Upper lobe of left lung (tissue), 4 donors: Measurements from ENCODE around the gene ASCC1.

Experiments used
- EP300 ChIP-seq, 4 donors: sonication (generic); formaldehyde crosslinking; IDR thresholded peaks; one replicate each; pipeline ENCODE4 v1.5.1; 2017; ENCODE audit warnings: antibody characterized with exemption in 4 of 4, control low read depth in 2 of 4
- POLR2A ChIP-seq, 4 donors: fragments of 450-650 bp; IDR thresholded peaks; one replicate each; pipeline ENCODE4 v1.5.1; 2016 to 2017; ENCODE audit warnings: antibody characterized with exemption in 4 of 4, mild to moderate bottlenecking in 2 of 4
- POLR2AphosphoS5 ChIP-seq, 2 donors: sonication (generic); formaldehyde crosslinking; IDR thresholded peaks; one replicate each; pipeline ENCODE4 v1.5.1; 2017; ENCODE audit warnings: antibody characterized with exemption in 2 of 2
- TF ChIP-seq, protein P1 (sequence below), 6 experiments: fragments of 450-650 bp in 4 of 6; fragments of 200-600 bp in 2 of 6; sonication (generic) in 2 of 6; IDR thresholded peaks; one replicate each; pipeline ENCODE4 v1.5.1; 2016 to 2019; ENCODE audit warnings: antibody characterized with exemption in 6 of 6

DNA sequence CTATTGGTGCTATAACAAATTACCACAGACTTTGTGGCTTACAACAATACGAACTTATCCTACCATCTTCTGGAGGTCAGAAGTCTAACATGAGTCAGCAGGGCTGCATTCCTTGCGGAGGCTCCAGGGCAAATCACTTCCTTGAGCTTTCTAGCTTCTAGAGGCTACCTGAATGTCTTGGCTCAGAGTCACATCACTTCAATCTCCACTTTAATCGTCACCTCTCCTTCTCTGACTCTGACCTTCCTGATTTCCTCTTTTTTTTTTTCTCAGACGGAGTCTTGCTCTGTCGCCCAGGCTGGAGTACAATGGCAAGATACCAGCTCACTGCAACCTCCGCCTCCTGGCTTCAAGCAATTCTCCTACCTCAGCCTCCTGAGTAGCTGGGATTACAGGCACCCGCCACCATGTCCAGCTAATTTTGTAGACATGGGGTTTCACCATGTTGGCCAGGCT, 44.9 kb downstream of the ASCC1 start:
- TF ChIP-seq POLR2AphosphoS5 (IDR thresholded peaks at IDR 0.05), result peak; percentile 9 to 22
- TF ChIP-seq, protein P1, sequence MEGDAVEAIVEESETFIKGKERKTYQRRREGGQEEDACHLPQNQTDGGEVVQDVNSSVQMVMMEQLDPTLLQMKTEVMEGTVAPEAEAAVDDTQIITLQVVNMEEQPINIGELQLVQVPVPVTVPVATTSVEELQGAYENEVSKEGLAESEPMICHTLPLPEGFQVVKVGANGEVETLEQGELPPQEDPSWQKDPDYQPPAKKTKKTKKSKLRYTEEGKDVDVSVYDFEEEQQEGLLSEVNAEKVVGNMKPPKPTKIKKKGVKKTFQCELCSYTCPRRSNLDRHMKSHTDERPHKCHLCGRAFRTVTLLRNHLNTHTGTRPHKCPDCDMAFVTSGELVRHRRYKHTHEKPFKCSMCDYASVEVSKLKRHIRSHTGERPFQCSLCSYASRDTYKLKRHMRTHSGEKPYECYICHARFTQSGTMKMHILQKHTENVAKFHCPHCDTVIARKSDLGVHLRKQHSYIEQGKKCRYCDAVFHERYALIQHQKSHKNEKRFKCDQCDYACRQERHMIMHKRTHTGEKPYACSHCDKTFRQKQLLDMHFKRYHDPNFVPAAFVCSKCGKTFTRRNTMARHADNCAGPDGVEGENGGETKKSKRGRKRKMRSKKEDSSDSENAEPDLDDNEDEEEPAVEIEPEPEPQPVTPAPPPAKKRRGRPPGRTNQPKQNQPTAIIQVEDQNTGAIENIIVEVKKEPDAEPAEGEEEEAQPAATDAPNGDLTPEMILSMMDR (IDR thresholded peaks at IDR 0.05), result no peak
- TF ChIP-seq POLR2A (IDR thresholded peaks at IDR 0.05), result no peak
- no peak for TF ChIP-seq EP300 (IDR thresholded peaks at IDR 0.05)
